Eye (tissue), 1 donor: ENCODE results near the gene PCDHA6.
"Not testable (repeated sequence)": the region's sequence is repeated elsewhere in the genome, so short reads cannot be mapped to it uniquely, and the experiment has no call there.

Source experiments
- DNase-seq: peaks from one replicate; pipeline ENCODE4 v3.0.0-alpha.2; 2015

The PCDHA6 gene

GRCh38 chr5:140868721-140869554 is 41.2 kb downstream of the PCDHA6 start, which contains the start of gene PCDHA11:
TSS of gene PCDHA11 (plus strand) at chr5:140868957. CDS start at chr5:140869104, 147 bp downstream.
- peak; percentile 32 for DNase-seq

- DNase-seq, result no peak
Measured at GRCh38 chr5:140869555-140869886, 41.8 kb downstream of the PCDHA6 start.

GRCh38 chr5:140870221-140871201 is 42.8 kb downstream of the PCDHA6 start:
- no peak for DNase-seq

- peak; percentile 16 for DNase-seq
Measured at GRCh38 chr5:140875085-140876065, 47.6 kb downstream of the PCDHA6 start, which contains the start of gene PCDHA12. TSS of gene PCDHA12 (plus strand) at chr5:140875308. CDS start at chr5:140875473, 165 bp downstream.

GRCh38 chr5:140876541-140877261 is 48.9 kb downstream of the PCDHA6 start:
- DNase-seq, result not testable (repeated sequence)

GRCh38 chr5:140877262-140877581 is 49.5 kb downstream of the PCDHA6 start:
- no peak for DNase-seq
